HUES48 (cell line): Measurements from ENCODE around the gene MGLL.

Source experiments
- H3K27ac ChIP-seq: one replicate; pipeline ENCODE4 v1.7.0; 2013; ENCODE audit warnings: low read depth, low read length, inconsistent platforms
- H3K27me3 ChIP-seq: 2 replicates; pipeline ENCODE4 v1.6.1; 2013; ENCODE audit warnings: mild to moderate bottlenecking, low read length; ENCODE audit not compliant: control insufficient read depth, insufficient read depth
- H3K36me3 ChIP-seq: 2 replicates; pipeline ENCODE4 v1.6.1; 2013; ENCODE audit warnings: low read length; ENCODE audit not compliant: control insufficient read depth, insufficient read depth
- H3K4me1 ChIP-seq: 2 replicates; pipeline ENCODE4 v1.6.1; 2013; ENCODE audit warnings: mild to moderate bottlenecking, low read length; ENCODE audit not compliant: control insufficient read depth, insufficient read depth
- H3K4me3 ChIP-seq: 2 replicates; pipeline ENCODE4 v1.5.1; 2013; ENCODE audit warnings: mild to moderate bottlenecking, low read depth, low read length
- H3K9ac ChIP-seq: 2 replicates; pipeline ENCODE4 v1.6.1; 2013; ENCODE audit warnings: mild to moderate bottlenecking, low read depth, low read length, moderate library complexity
- H3K9me3 ChIP-seq: 2 replicates; pipeline ENCODE4 v1.6.1; 2013; ENCODE audit warnings: low read length; ENCODE audit not compliant: control insufficient read depth, insufficient read depth

MGLL gene

DNA sequence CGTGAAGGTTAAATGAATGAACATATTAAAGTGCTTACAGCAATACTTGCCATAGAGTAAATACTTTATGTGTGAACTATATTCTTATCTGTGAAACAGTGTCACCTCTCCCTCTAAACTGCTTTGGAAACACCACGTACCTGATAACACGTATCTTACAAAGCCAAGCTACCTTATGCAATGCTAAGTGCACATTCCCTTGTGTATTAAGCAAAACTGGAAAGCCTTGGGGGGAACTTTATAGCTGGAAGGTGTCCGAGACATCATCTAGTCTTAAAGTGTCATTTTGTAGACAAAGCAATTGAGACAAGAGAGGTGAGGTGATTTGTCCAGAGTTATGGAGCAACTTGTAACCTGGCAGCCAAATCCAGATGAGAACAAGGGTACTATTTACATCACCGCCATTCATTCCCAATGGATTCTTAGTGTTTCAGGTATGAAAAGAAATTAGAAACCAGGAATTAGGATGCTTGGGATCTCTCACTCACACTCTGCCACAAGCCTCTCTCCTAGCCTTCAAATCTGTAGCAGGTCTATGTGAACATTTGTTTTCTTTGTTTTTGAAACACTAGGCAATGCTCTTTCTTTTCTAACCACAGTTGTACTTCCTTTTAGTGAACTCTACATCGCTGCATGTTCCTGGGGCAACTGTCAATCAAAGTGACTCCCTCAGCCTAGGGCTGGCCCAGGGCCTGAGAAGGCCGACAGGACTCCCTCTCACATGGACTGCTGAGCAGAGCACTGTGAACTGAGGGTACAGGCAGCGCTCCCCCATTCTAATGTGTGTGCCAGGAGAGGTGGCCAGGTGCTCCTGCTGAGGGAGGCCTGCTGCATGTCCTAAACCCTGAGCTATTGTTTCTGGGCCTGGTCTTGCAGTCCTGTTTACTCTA, 13.9 kb upstream of the MGLL start:
- H3K9me3 ChIP-seq: no peaks in the 10 kb centered on the region
- H3K27ac ChIP-seq: no peak overlapping the region
- no peaks in the 10 kb centered on the region for H3K36me3 ChIP-seq
- no peaks in the 10 kb centered on the region for H3K4me1 ChIP-seq
- no peaks in the 10 kb centered on the region for H3K27me3 ChIP-seq
- H3K9ac ChIP-seq: no peak overlapping the region
- H3K4me3 ChIP-seq: no peak overlapping the region

- Histone ChIP-seq H3K4me3 (no peak overlapping the region), H3K9ac (no peak overlapping the region), H3K9me3 (no peaks in the 10 kb centered on the region), H3K27ac (no peak overlapping the region), H3K4me1 (no peaks in the 10 kb centered on the region), H3K27me3 (no peaks in the 10 kb centered on the region), H3K36me3 (no peaks in the 10 kb centered on the region)
Observed at GRCh38 chr3:127834771-127835170, 12.5 kb upstream of the MGLL start.

- no peaks in the 10 kb centered on the region for H3K4me1 ChIP-seq
- H3K9me3 ChIP-seq: no peaks in the 10 kb centered on the region
- no peak overlapping the region for H3K27ac ChIP-seq
- H3K27me3 ChIP-seq: no peaks in the 10 kb centered on the region
- no peak overlapping the region for H3K4me3 ChIP-seq
- H3K36me3 ChIP-seq: no peaks in the 10 kb centered on the region
- H3K9ac ChIP-seq: no peak overlapping the region
Observed at GRCh38 chr3:127833281-127834032, 11.1 kb upstream of the MGLL start.

GRCh38 chr3:127831723-127832172, 9.4 kb upstream of the MGLL start:
- Histone ChIP-seq H3K9ac (no peak overlapping the region), H3K4me1 (no peaks in the 10 kb centered on the region), H3K27me3 (no peaks in the 10 kb centered on the region), H3K4me3 (no peak overlapping the region), H3K36me3 (no peaks in the 10 kb centered on the region), H3K9me3 (no peaks in the 10 kb centered on the region; the same call in 1 of the 2 replicates), H3K27ac (no peak overlapping the region)

DNA sequence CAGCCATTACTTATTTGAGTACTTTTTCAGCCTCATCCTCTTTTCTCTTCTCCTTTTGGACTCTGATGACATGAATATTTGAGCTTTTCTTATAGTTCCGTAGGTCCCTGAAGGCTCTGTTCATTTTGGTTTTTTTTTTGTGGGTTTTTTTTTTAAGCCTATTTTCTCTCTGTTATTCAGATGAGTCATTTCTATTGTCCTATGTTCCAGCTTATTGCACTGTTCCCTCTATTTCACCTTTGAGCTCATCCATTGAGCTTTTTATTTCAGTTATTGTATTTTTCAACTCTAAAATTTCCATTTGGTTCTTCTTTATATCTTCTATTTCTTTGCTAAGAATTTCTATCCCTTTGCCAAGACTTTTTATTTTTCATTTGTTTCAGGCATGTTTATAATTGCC, 7.2 kb upstream of the MGLL start:
- H3K9me3 ChIP-seq: no peaks in the 10 kb centered on the region; the same call in 1 of the 2 replicates

DNA sequence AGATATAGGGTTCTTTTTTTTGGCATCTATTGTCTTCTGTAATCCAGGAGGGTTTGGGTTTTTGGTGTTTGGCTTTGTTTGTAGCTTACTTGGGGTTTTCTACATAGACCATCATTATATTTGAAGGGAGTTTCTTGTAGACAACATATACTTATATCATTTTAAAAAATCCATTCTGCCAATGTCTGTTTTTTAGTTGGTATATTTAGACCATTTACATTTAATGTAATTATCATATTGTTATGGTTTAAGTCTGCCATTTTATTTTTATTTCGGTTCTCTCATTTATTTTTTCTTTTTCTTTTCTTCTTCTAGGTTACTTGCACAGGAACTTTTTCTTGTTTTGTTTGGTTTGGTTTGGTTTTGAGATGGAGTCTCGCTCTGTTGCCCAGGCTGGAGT, 5.5 kb upstream of the MGLL start:
- Histone ChIP-seq H3K27me3 (peaks cover 15% of the 10 kb centered on the region), H3K4me1 (no peaks in the 10 kb centered on the region), H3K9ac (no peak overlapping the region), H3K27ac (no peak overlapping the region), H3K4me3 (no peak overlapping the region), H3K36me3 (no peaks in the 10 kb centered on the region), H3K9me3 (no peaks in the 10 kb centered on the region; the same call in 1 of the 2 replicates)

More for the DNA sequence above, 7.2 kb upstream of the MGLL start:
- no peaks in the 10 kb centered on the region for H3K4me1 ChIP-seq
- H3K4me3 ChIP-seq: no peak overlapping the region
- H3K27me3 ChIP-seq: no peaks in the 10 kb centered on the region
- H3K9ac ChIP-seq: no peak overlapping the region
- no peak overlapping the region for H3K27ac ChIP-seq
- no peaks in the 10 kb centered on the region for H3K36me3 ChIP-seq

- H3K9me3 ChIP-seq: no peaks in the 10 kb centered on the region; the same call in 1 of the 2 replicates
- no peaks in the 10 kb centered on the region for H3K36me3 ChIP-seq
- H3K9ac ChIP-seq: no peak overlapping the region
- no peak overlapping the region for H3K27ac ChIP-seq
- peaks cover 35% of the 10 kb centered on the region for H3K27me3 ChIP-seq
- no peak overlapping the region for H3K4me3 ChIP-seq
- peaks cover 5% of the 10 kb centered on the region for H3K4me1 ChIP-seq
Observed at GRCh38 chr3:127825756-127826155, 3.4 kb upstream of the MGLL start.

GRCh38 chr3:127824151-127824825, 2.0 kb upstream of the MGLL start:
- no peak overlapping the region for H3K4me3 ChIP-seq
- H3K9me3 ChIP-seq: no peaks in the 10 kb centered on the region; the same call in 1 of the 2 replicates
- no peak overlapping the region for H3K9ac ChIP-seq
- H3K4me1 ChIP-seq: peaks cover 16% of the 10 kb centered on the region
- H3K27me3 ChIP-seq: peaks cover 37% of the 10 kb centered on the region
- H3K27ac ChIP-seq: no peak overlapping the region
- H3K36me3 ChIP-seq: no peaks in the 10 kb centered on the region

DNA sequence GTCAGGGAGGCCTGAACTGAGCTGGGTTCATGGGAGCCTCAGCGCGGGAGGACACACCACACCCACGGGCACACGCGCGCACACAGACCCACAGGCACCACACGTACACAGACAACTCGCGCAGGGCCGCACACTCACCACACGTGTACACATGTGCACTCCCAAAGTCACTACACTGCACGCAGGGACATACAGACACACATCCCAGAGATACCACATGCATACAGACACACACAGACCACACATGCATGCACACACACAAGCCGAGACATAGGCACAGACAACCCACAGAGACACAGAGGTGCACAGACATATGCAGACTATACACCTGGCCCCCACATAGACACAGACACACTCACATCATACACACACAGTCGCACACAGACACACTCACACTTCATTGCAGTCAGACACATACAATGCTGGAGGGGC, 1.1 kb upstream of the MGLL start:
- Histone ChIP-seq H3K27ac (no peak overlapping the region), H3K9me3 (no peaks in the 10 kb centered on the region; the same call in 1 of the 2 replicates), H3K27me3 (peaks cover 37% of the 10 kb centered on the region), H3K4me3 (no peak overlapping the region; the same call in 1 of the 2 replicates), H3K9ac (no peak overlapping the region), H3K4me1 (peaks cover 16% of the 10 kb centered on the region), H3K36me3 (no peaks in the 10 kb centered on the region)

- H3K4me1 ChIP-seq: peaks cover 16% of the 10 kb centered on the region
- no peak overlapping the region for H3K9ac ChIP-seq
Observed at GRCh38 chr3:127822682-127823425, 539 bp upstream of the MGLL start.

More at GRCh38 chr3:127822682-127823425, 539 bp upstream of the MGLL start:
- no peaks in the 10 kb centered on the region; the same call in 1 of the 2 replicates for H3K9me3 ChIP-seq
- H3K4me3 ChIP-seq: peak overlapping the region; percentile 65
- H3K27me3 ChIP-seq: peaks cover 37% of the 10 kb centered on the region
- no peaks in the 10 kb centered on the region for H3K36me3 ChIP-seq
- no peak overlapping the region for H3K27ac ChIP-seq
